HL-60/S4 treated with phorbol 12-myristate 13-acetate at 8.2 ng/mL for 4 days and 3 days (cell line): ENCODE measurements around the gene SUGCT.
"Not testable (repeated sequence)": the region's sequence is repeated elsewhere in the genome, so short reads cannot be mapped to it uniquely, and the experiment has no call there.

Experiments used
- in situ Hi-C: fragments of 300-500 bp; cut with MboI; formaldehyde crosslinking; loops from 2 replicates; pipeline ENCODE4 v1.15.0; 2022; ENCODE audit warnings: low sequenced_read_pairs

The SUGCT gene

DNA sequence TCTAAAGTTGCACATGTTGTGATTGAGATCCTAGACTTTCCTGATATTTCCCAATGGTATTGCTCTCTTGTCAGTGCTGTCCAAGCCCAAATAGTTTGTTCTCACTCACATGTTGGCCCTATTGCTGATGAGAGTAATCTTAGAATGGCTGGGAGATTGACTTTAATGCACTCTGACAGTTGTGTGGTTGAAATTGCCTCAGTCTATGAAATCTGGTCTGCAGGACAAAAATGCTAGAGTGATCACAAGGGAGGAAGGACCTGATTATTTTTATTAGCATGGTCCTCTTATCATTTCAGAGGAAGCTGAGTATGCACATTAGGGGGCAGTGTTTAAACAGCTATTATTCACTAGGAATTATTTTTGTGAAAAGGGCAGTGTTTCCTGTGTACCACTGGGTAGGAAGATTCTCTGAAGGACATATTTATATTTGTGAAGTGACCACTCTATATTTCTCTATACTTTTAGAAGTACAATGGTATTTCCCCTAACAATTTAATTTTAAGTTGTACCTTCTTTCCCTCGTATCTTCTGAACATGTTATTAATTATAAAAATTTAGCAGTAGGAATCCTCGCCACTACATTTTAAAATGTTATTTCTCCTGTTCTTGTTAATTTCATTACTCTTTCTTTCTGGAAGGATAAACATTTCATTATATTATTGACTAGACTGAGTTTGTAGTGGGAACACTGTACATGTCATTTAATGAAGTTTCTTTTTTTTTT lies 64.4 kb downstream of the SUGCT start:
- in situ Hi-C loops: no loop called here

DNA sequence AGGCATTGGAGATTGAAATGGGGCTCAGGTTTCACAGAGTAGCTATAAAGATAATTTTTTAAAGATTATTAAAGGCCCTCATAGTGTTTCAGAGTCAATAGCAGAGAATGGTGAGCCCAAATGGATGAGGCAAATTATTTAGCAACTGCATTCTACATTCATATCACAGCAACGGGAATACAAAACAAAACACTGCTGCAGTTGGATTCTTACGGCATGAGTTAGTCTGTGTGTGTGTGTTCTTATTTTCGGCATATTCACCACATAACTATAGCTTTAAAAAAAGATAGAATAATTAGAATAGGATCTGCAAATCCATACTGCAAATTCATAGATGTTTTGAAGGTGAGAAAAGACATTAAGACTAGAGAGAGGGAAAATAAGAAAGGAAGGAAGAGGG lies 66.0 kb downstream of the SUGCT start:
- in situ Hi-C loops: no loop called here

DNA sequence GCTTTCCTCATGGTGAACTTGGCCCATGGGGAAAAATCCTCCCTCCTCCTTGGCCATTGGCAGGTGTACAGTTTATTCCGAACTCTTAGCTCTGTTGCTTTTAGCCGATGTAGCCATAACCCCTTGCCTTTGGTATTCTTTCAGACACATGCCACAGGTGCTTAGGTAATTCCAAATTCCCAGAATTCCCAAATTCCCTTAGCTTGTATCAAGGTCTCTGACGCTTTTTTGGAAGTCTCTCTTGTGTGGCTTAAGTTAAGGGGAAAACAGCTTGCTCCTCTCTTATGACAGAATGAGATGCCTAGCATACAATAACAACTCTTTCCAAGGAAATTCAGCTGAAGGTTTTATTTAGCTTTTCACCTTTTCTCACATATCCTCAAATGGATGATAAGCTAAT lies 68.0 kb downstream of the SUGCT start:
- in situ Hi-C loops: no loop called here

DNA sequence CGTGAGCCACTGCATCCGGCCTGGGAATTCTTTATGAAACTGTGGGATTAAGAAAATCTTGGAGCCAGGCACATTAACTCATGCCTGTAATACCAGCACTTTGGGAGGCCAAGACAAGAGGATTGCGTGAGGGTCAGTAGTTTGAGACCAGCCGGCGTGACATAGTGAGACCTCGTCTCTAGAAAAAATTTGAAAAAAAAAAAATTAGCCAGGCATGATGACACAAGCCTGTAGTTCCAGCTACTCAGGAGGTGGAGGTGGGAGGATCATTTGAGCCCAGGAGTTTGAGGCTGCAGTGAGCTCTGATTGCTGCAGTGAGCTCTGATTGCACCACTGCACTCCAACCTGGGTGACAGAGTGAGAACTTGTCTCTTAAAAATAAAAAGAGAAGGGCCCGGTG lies 69.8 kb downstream of the SUGCT start:
- in situ Hi-C loops: no loop called here

DNA sequence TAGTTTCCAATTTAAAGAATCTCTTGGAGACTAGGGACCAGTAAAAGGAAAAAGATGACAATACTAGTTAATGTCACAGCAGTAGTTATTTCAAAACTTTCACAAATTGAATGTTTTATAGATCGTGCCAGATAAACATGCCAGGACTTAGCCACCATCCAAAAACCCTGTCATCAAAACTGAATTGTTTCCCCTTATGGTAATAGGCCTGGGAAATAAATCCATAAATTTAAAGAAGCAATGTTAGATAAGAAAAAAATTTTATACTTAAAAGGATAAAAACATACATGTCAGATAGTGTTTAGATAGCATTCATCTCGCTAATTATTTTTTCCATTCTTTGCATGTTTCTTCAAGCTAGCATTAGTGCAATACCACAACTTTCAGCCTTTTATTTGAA lies 71.2 kb downstream of the SUGCT start:
- in situ Hi-C loops: no loop called here

DNA sequence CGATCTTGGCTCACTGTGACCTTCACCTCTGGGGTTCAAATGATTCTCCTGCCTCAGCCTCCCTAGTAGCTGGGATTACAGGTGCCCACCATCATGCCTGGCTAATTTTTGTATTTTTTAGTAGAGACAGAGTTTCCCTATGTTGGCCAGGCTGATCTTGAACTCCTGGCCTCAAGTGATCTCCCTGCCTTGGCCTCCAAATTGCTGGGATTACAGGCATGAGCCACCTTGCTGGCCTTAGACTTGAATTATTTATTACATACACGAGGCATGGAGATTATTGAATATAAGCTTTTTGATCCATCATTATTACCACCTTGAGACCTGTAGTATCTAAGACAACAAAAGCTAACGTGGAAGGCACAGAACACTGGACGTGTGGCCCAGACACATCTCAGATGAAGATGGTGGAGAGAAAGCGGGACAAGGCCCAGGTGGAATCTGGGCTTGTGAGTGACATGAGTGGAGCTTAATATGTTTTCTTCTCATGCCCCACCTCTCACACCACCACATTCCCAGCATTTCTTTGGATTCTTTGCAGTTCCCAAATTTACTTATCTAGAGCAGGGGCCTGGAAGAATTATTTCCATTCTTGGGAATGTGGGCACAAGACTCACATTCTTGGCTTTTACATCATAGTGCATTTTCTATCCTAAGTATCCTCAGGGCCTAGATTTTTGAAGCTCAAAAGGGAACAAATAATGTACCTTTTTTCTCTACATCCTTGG lies 76.6 kb downstream of the SUGCT start:
- in situ Hi-C loops: no loop called here

DNA sequence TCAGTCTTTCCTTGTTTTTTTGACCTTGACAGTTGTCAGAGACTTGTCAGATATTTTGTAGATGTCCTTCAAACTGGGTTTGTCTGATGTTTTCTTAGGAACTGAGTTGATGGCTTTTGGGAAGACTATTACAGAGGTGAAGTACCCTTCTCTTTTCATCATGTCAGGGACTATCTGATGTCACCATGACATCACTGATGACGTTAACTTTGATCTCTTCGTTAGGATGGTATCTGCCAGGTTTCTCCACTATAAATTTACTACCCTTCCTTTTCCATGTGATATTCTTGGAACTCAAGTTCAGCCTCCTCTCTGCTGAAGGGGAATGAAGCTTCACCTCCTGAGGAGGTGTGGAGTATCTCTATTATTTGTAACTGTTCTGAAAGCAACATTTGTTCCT lies 78.5 kb downstream of the SUGCT start:
- in situ Hi-C loops: no loop called here

DNA sequence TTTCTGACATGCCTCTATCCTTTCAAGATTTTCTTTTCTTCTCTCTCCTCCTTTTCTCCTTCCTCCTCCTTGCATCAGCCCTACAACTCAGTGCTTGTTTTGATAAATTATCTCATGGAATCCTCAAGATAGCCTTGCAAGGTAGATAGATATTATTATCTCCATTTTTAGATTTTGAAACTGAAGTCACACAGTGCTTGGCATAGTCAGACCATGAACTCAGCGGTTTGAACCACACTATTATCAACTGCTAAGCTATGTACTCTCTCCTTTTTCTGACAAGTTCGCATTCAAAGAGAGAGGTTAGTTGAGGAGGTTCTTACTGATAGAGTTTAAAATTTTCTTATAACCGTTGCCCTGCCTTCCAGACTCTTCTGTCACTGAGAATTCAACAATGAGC lies 79.1 kb downstream of the SUGCT start:
- in situ Hi-C loops: no loop called here

DNA sequence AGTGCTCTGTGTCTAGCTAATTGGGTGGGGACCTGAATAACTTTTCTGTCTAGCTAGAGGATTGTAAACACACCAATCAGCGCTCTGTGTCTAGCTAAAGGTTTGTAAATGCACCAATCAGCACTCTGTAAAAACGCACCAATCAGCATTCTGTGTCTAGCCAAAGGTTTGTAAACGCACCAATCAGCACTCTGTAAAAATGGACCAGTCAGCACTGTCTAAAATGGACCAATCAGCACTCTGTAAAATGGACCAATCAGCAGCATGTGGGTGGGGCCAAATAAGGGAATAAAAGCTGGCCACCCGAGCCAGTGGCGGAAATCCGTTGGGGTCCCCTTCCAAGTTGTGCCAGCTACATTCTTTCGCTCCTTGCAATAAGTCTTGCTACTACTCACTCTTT lies 83.8 kb downstream of the SUGCT start:
- in situ Hi-C loops: not testable (repeated sequence)

DNA sequence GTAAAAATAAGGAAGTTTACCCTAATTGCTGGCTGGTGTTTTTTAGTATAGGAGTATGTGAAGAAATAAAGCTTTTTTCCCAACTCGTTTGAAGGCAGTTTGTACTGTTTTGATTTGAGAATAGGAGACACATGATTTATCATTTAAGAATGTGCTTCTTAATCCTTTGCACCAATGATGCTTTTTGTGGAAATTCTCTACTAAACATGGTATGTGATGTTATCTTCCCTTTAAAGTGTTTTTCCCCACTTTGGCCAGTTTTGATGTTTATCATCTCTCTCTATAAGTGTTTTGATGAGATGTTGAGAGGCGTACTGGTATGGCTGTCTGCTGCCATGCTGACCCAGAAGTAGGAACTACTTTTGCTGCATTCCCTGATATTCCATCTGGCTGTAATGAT lies 85.1 kb downstream of the SUGCT start:
- in situ Hi-C loops: no loop called here

DNA sequence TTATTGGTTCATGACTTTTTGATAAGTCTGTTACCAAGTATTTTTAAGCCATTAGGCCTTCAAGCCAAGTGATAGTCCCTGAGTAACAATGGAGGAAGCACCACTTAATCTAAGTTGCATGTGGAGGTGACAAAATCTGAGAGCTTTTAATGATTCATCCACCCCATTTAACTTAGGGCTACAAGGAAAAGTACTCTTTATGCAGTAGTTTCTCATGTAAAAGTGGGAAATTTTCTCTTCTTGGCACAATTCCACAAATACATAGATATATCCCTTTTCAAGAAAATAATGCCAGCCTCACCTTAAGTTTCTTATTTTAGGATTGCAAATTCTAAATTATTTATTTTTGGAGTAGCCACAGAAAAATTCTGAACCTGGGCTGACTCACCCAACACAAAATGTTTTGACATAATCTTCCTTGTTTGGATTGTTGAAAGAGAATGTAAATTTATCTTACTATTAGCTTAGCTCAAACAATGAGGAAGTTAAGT lies 85.7 kb downstream of the SUGCT start:
- in situ Hi-C loops: no loop called here

DNA sequence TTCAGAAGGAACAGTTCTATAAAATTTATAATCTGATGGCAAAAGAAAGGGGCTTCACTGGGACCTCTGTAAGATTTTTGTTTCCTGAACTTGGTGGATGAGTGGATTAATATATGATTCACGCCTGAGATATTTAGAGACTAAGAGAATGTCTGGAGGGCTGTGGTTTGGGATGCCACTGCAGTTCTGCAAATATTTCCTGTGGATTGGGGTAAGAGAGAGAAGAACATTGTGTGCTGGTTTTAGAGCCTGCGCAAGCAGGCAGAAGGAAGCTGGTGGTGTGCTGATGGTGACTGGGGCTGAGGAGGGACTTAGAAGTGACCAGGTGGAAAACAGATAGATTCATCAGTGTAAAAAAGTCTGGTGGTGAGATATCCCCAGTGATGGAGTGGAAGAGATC lies 87.0 kb downstream of the SUGCT start:
- in situ Hi-C loops: no loop called here

DNA sequence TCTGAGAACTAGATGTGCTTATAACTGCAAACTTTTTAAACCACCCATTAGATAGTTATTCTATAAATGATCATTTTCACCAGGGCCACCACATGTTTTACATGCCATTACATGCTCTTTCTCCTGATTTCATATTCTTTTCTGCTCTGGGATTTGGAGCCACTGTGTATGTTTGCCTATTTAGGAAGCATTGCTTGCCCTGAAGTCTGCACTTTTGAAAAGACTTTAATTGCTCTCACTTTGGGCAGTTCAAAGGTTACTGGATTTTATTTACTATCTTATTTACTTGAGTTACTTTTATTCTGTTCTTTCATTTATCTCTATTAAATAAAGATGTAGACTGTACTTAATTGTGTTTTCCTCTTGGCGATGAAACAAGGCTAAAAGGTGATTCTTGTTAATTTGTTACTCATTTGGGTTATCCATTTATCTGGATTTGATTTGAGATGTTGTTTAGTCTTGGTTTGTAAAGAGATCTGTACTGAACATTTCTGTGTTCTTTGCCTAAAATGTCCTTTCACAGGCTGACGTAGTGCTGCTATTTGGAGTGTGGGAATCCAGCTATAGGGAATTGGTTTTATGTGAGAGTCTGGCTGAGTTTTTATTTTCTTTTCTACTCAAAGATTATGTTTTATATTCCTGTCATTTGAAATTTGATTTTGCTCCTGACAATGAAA lies 88.8 kb downstream of the SUGCT start:
- in situ Hi-C loops: no loop called here

DNA sequence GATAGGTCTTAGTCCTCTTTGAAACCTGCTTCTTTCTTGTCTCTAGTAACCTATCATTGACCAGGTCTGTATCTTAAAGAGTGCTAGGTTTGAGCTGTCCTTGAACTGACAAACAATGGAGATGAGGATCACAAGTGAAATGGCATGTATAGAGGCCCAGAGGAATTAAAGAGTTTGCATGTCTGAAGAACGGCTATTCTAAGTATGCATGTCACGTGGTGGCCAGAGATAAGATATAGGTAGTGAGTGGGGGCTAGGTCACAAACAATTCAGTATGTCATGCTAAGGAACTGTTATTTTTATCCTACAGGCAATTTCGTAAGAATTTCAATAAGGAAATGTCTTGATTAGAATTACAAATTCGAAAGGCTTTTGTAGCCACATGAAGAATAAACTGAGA lies 95.3 kb downstream of the SUGCT start:
- in situ Hi-C loops: no loop called here

DNA sequence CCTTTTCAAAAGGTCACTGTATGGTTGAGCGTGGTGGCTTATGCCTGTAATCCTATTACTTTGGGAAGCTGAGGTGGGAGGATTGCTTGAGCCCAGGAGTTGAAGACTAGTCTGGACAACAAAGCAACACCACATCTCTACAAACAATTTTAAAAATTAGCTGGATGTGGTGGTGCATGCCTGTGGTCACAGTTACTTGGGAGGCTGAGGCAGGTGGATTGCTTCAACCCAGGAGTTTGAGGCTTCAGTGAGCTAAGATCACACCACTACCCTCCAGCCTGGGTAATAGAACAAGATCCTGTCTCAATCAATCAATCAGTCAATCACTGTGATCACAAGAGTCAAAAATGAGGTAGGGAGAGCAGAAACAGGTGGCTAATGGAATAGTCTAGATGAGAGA lies 97.0 kb downstream of the SUGCT start:
- in situ Hi-C loops: no loop called here

DNA sequence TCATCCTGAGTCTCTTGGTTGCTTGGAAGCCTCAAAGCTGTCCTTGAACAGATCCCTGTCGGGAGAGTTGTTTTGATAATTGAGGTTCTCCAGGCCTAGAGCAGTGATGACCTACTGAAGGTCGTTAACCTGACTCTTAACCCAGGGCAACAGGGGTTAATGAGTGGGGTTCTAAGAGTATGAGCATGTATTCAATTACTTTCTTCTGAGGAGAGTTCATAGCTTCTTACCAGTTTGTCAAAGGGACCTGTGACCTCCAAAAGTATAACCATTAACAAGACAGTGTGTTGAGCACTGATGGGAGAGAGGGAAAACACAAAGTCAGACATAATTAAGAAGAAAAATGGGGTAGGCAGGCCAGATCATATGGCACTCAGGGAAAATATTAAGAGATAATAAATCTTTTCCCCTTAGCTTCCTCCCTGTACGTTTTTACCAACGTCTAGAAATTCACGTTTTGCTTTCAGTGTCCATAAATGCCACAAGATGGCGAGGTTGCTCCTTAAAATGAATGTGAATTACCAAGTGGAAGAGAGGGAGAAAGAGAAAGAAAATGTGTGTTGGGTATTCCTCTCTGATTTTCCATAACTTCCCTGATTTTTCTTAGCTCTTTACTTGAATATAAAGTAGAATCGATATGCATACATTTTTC lies 97.6 kb downstream of the SUGCT start:
- in situ Hi-C loops: no loop called here

DNA sequence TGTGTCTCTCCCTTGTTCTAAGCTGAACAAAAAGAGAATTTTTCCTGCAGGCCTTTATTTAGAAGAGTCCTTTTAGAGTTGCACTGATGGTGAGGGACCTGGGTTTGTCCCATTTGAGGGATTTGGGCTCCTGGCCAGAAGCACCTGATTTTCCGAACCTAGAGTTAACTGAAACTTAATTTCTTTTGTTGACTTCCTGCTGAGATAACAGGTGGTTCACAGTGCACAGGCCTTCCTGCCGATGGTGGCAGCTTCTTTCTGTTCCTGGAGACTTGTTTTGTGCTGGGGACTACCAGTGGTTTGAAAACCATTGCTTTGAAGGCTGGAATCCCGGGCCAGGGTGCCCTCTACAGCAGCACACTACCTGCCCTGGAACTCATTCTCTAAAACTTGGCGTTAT lies 99.2 kb downstream of the SUGCT start:
- in situ Hi-C loops: no loop called here

DNA sequence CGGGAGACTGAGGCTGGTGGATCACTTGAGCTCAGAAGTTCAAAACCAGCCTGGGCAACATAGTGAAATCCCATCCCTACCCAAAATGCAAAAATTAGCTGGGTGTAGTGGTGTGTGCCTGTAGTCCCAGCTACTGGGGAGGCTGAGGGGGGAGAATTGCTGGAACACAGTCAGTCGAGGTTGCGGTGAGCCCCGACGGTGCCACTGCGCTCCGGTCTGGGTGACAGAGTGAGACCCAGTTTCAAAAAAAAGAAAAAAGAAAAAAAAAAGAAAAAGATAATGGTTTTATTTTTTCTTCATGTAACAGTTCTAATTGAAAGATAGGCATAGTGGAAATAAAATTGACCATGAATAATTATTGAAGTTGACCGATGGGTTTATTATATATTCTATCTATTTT lies 99.9 kb downstream of the SUGCT start:
- in situ Hi-C loops: no loop called here

DNA sequence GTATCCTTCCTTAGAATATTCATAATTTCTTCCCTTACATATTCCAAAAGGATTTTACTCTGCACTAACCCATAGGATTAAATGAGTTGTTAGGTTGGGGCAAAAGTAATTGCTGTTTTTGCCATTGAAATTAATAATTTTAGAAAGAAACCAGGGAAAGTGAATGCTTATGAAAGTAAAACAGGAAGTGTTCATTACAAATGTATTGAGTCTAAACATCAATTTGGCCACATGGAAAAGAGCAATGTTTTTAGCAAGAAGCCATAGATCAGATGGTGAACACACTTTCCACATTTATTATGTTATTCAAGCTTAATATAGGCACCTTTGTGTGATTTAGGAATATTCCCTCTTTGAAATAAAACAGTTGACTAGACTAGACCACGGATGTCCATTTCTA lies 102.9 kb downstream of the SUGCT start:
- in situ Hi-C loops: no loop called here

DNA sequence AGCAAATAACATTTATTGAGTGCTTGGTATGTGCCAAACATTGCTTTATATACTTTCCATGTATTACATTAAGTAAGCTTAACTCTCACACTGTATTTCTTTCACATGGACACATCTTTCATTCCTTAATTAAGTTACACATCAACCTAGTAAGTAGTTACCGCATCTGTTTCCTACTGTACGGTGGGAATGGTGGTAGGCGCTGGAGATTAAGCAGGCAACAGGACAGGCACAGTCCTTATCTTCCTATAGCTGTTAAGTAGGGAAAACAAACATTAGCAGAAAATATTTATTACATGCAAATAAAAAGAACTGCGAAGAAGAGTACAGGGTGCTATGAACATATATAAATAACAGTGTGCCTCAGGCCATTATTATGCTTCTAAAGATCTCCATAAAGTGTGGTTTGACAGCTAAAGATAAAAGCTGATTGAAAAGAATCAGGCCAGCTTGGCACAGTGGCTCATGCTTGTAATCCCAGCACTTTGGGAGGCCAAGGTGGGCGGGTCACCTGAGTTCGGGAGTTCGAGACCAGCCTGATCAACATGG lies 105.0 kb downstream of the SUGCT start:
- in situ Hi-C loops: no loop called here

DNA sequence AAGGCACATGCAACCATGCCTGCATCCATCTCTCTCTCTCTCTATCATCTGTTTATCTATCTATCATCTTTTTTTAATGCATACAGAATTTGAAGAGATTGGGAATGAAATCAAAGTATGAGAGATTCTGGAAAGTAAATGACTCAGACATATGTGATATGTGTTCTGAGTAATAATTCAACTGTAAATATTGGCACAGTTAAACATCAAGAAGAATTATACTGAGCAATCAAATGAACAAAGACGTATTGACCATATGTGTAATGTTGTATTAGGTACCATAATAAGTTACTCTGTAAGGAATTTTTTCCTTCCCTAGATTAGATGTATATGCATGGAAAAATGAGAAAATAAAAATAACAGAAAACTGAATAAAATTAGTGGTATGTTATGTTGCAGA lies 108.3 kb downstream of the SUGCT start:
- in situ Hi-C loops: no loop called here
